HepG2 (cell line): ENCODE measurements around the gene GPX2. TPM values are rescaled to one million over a fixed set of nuclear protein-coding genes. Genes with fewer than 3 reads are reported as not detected.
A peak's percentile ranks its signal among the peaks of the same experiment; 100 is the strongest.

ENCODE experiments used
- BCL6 ChIP-seq: IDR thresholded peaks from 2 replicates; pipeline ENCODE4 v1.6.1; 2016; ENCODE audit warnings: missing genetic modification reagents, missing compliant biosample characterization
- DR1 ChIP-seq: sonication (generic); formaldehyde crosslinking; IDR thresholded peaks from 2 replicates; pipeline ENCODE4 v1.8.0; 2021; ENCODE audit warnings: mild to moderate bottlenecking, missing genetic modification reagents, inconsistent platforms
- GABPA ChIP-seq, 2 experiments: IDR thresholded peaks; 2 replicates each; pipeline ENCODE4 v1.6.1; 2011 to 2016; ENCODE audit warnings: low read depth in 2 of 2, low read length in 1 of 2, missing biosample characterization in 1 of 2, missing genetic modification characterization in 1 of 2
- HOXA7 ChIP-seq: sonication (generic); formaldehyde crosslinking; IDR thresholded peaks from 2 replicates; pipeline ENCODE4 v1.8.1; 2022; ENCODE audit warnings: mild to moderate bottlenecking, missing genetic modification reagents, moderate library complexity
- ISX ChIP-seq: sonication (generic); formaldehyde crosslinking; conservative IDR thresholded peaks from 2 replicates; pipeline ENCODE4 v1.5.0; 2020; ENCODE audit warnings: missing genetic modification reagents
- MAFF ChIP-seq: IDR thresholded peaks from 2 replicates; pipeline ENCODE4 v1.6.1; 2011; ENCODE audit warnings: low read depth, low read length, improper control_type of control experiment
- MTA3 ChIP-seq: sonication (generic); formaldehyde crosslinking; IDR thresholded peaks from 2 replicates; pipeline ENCODE4 v1.4.0; 2020; ENCODE audit warnings: missing genetic modification reagents
- MZF1 ChIP-seq: sonication (generic); formaldehyde crosslinking; IDR thresholded peaks from 2 replicates; pipeline ENCODE4 v1.8.1; 2023; ENCODE audit warnings: mild to moderate bottlenecking, missing genetic modification reagents, borderline replicate concordance
- NCOA1 ChIP-seq: sonication (generic); formaldehyde crosslinking; IDR thresholded peaks from 2 replicates; pipeline ENCODE4 v1.9.0; 2021; ENCODE audit warnings: missing genetic modification reagents
- NPAS2 ChIP-seq: sonication (generic); formaldehyde crosslinking; IDR thresholded peaks from 2 replicates; pipeline ENCODE4 v1.8.0; 2022; ENCODE audit warnings: mild to moderate bottlenecking, missing genetic modification reagents, borderline replicate concordance
- NR2C2 ChIP-seq: sonication (generic); formaldehyde crosslinking; IDR thresholded peaks from 2 replicates; pipeline ENCODE4 v1.4.0; 2020; ENCODE audit warnings: missing genetic modification reagents, mild to moderate bottlenecking, moderate library complexity, borderline replicate concordance
- NR3C1 ChIP-seq: sonication (generic); formaldehyde crosslinking; IDR thresholded peaks from 2 replicates; pipeline ENCODE4 v1.4.0; 2020; ENCODE audit warnings: missing genetic modification reagents
- PHB2 ChIP-seq: fragments of 450-650 bp; IDR thresholded peaks from 2 replicates; pipeline ENCODE4 v1.6.1; 2018; ENCODE audit not compliant: partially characterized antibody
- RFXANK ChIP-seq: IDR thresholded peaks from 2 replicates; pipeline ENCODE4 v1.6.1; 2016
- SNAPC5 ChIP-seq: sonication (generic); formaldehyde crosslinking; IDR thresholded peaks from 2 replicates; pipeline ENCODE4 v1.8.1; 2023; ENCODE audit warnings: mild to moderate bottlenecking, missing genetic modification reagents, borderline replicate concordance
- SP140L ChIP-seq: sonication (generic); formaldehyde crosslinking; IDR thresholded peaks from 2 replicates; pipeline ENCODE4 v1.4.0; 2020; ENCODE audit warnings: missing genetic modification reagents, borderline replicate concordance
- SRY ChIP-seq: sonication (generic); formaldehyde crosslinking; IDR thresholded peaks from 2 replicates; pipeline ENCODE4 v1.8.0; 2022; ENCODE audit warnings: mild to moderate bottlenecking, missing genetic modification reagents
- ZBTB8A ChIP-seq: sonication (generic); formaldehyde crosslinking; IDR thresholded peaks from 2 replicates; pipeline ENCODE4 v1.4.0; 2020; ENCODE audit warnings: mild to moderate bottlenecking, low read depth, missing genetic modification reagents, borderline replicate concordance
- ZFP36 ChIP-seq: fragments of 150-350 bp; IDR thresholded peaks from 2 replicates; pipeline ENCODE4 v1.6.1; 2018; ENCODE audit warnings: borderline replicate concordance, low read length, low read depth; ENCODE audit not compliant: partially characterized antibody
- ZNF30 ChIP-seq: sonication (generic); formaldehyde crosslinking; IDR thresholded peaks from 2 replicates; pipeline ENCODE4 v1.5.0; 2020; ENCODE audit warnings: mild to moderate bottlenecking, missing genetic modification reagents
- ZNF446 ChIP-seq: sonication (generic); formaldehyde crosslinking; IDR thresholded peaks from 2 replicates; pipeline ENCODE4 v1.5.0; 2020; ENCODE audit warnings: mild to moderate bottlenecking, missing genetic modification reagents
- ZNF678 ChIP-seq: sonication (generic); formaldehyde crosslinking; IDR thresholded peaks from 2 replicates; pipeline ENCODE4 v1.4.0; 2020; ENCODE audit warnings: mild to moderate bottlenecking, missing genetic modification reagents
- ZNF841 ChIP-seq: sonication (generic); formaldehyde crosslinking; IDR thresholded peaks from 2 replicates; pipeline ENCODE4 v1.8.1; 2023; ENCODE audit warnings: missing genetic modification reagents, borderline replicate concordance
- polyA plus RNA-seq, 8 experiments: library from polyadenylated mRNA; depleted of rRNA in 3 of 8; stranded (reverse) in 7 of 8; unstranded in 1 of 8; fragments of >200 nt; fragmentation: Illumina TruSeq in 4 of 8; extraction: Trizol in 4 of 8; gene quantifications; 2 replicates each; pipeline versions ENCODE4 v1.2.1 to v1.2.3, GENCODE V29; 2011 to 2016; ENCODE audit warnings: low read depth in 4 of 8, missing spikeins in 1 of 8, mixed read lengths in 1 of 8; ENCODE audit not compliant: insufficient read depth in 1 of 8
- total RNA-seq, 5 experiments: library from RNA; depleted of rRNA; stranded (reverse); fragments of >200 nt; fragmentation: Illumina TruSeq; extraction: Trizol; gene quantifications; 2 replicates each; pipeline ENCODE4 v1.2.3, GENCODE V29; 2016; ENCODE audit warnings: low read depth in 1 of 5
- TF ChIP-seq, protein P1 (sequence below): sonication (generic); formaldehyde crosslinking; IDR thresholded peaks from 2 replicates; pipeline ENCODE4 v1.4.0; 2020; ENCODE audit warnings: missing genetic modification reagents, borderline replicate concordance
- TF ChIP-seq, protein P2 (sequence below): sonication (generic); formaldehyde crosslinking; IDR thresholded peaks from 2 replicates; pipeline ENCODE4 v1.8.0; 2022; ENCODE audit warnings: low read depth, missing genetic modification reagents

Gene GPX2
- total and polyA plus RNA-seq, 2 of the 13 experiments (the other 11 are each of a cell fraction or from before 2014, with no cell fraction given) = 526 to 674 TPM

DNA sequence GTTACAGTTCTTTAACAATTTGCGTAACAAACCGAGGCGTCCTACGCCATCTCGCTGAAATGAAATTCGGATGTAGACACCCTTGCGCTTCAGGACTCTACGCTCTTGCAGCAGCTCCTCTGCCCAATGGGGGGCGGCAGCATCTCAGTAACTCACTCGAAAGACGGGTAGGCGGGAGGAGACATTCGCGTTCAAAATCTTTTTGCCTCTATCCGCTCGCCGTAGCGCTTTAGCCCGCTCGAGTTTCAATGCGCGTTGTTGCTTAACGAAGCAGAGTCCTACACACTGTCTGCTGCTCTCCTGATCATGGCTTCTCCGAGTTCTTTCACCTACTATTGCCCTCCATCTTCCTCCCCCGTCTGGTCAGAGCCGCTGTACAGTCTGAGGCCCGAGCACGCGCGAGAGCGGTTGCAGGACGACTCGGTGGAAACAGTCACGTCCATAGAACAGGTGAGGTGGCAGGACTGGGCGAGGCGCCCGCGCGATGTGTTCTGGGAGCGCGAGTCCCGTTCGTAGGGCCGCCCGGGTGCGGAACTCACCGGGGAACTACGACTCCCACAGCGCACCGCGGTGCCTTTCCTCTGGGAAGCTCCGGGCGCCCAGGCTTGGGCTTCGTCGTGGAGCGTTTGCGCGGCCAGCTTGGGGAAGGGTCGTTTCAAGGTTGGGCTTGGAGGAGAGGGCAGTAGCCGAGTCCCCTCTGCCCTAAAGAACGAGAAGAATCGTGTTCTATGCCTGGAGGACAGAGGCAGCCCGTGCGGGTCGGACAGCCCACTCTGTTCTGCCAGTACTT is 44.3 kb upstream of the GPX2 start, which contains the start of gene FNTB (continued):
- TF ChIP-seq, protein P1, sequence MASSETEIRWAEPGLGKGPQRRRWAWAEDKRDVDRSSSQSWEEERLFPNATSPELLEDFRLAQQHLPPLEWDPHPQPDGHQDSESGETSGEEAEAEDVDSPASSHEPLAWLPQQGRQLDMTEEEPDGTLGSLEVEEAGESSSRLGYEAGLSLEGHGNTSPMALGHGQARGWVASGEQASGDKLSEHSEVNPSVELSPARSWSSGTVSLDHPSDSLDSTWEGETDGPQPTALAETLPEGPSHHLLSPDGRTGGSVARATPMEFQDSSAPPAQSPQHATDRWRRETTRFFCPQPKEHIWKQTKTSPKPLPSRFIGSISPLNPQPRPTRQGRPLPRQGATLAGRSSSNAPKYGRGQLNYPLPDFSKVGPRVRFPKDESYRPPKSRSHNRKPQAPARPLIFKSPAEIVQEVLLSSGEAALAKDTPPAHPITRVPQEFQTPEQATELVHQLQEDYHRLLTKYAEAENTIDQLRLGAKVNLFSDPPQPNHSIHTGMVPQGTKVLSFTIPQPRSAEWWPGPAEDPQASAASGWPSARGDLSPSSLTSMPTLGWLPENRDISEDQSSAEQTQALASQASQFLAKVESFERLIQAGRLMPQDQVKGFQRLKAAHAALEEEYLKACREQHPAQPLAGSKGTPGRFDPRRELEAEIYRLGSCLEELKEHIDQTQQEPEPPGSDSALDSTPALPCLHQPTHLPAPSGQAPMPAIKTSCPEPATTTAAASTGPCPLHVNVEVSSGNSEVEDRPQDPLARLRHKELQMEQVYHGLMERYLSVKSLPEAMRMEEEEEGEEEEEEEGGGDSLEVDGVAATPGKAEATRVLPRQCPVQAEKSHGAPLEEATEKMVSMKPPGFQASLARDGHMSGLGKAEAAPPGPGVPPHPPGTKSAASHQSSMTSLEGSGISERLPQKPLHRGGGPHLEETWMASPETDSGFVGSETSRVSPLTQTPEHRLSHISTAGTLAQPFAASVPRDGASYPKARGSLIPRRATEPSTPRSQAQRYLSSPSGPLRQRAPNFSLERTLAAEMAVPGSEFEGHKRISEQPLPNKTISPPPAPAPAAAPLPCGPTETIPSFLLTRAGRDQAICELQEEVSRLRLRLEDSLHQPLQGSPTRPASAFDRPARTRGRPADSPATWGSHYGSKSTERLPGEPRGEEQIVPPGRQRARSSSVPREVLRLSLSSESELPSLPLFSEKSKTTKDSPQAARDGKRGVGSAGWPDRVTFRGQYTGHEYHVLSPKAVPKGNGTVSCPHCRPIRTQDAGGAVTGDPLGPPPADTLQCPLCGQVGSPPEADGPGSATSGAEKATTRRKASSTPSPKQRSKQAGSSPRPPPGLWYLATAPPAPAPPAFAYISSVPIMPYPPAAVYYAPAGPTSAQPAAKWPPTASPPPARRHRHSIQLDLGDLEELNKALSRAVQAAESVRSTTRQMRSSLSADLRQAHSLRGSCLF (CRISPR knock-in tag) = no peak
- TF ChIP-seq, protein P2, sequence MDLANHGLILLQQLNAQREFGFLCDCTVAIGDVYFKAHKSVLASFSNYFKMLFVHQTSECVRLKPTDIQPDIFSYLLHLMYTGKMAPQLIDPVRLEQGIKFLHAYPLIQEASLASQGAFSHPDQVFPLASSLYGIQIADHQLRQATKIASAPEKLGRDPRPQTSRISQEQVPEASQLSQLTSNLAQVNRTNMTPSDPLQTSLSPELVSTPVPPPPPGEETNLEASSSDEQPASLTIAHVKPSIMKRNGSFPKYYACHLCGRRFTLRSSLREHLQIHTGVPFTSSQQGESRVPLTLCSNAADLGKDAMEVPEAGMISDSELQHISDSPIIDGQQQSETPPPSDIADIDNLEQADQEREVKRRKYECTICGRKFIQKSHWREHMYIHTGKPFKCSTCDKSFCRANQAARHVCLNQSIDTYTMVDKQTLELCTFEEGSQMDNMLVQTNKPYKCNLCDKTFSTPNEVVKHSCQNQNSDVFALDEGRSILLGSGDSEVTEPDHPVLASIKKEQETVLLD = no peak; the same call in 1 of the 2 replicates
- no peak for TF ChIP-seq ZFP36
- no peak for TF ChIP-seq SP140L (CRISPR knock-in tag)
- peak; percentile 48; the same call in 1 of the 2 replicates for TF ChIP-seq BCL6 (CRISPR knock-in tag)
- peak; percentile 37; the same call in 1 of the 2 replicates for TF ChIP-seq MZF1 (CRISPR knock-in tag)
- no peak for TF ChIP-seq ZNF30 (CRISPR knock-in tag)
- peak; percentile 87; the same call in 1 of the 2 replicates for TF ChIP-seq ZNF678 (CRISPR knock-in tag)
- no peak for TF ChIP-seq RFXANK (CRISPR knock-in tag)
- TF ChIP-seq NR3C1 (CRISPR knock-in tag) = no peak
- peak; percentile 82 for TF ChIP-seq NR2C2 (CRISPR knock-in tag)
- no peak; the same call in 1 of the 2 replicates for TF ChIP-seq SNAPC5 (CRISPR knock-in tag)
- no peak for TF ChIP-seq ZBTB8A (CRISPR knock-in tag)
- peak; percentile 46; the same call in 1 of the 2 replicates for TF ChIP-seq DR1 (CRISPR knock-in tag)
- TF ChIP-seq SRY (CRISPR knock-in tag) = no peak
- no peak for TF ChIP-seq ZNF446 (CRISPR knock-in tag)
- TF ChIP-seq MAFF = no peak
- no peak; the same call in 1 of the 2 replicates for TF ChIP-seq ZNF841 (CRISPR knock-in tag)
- peak; percentile 72; the same call in 1 of the 2 replicates for TF ChIP-seq NCOA1 (CRISPR knock-in tag)
- TF ChIP-seq GABPA (IDR thresholded peaks at IDR 0.05; ENCODE audit: low read depth, low read length) = no peak
- peak; percentile 72; the same call in 1 of the 2 replicates for TF ChIP-seq GABPA (CRISPR knock-in tag; IDR thresholded peaks at IDR 0.05; ENCODE audit: low read depth)
- no peak for TF ChIP-seq HOXA7 (CRISPR knock-in tag)
- TF ChIP-seq PHB2 = no peak
- peak; percentile 80 for TF ChIP-seq ISX (CRISPR knock-in tag)
- TF ChIP-seq NPAS2 (CRISPR knock-in tag) = no peak; the same call in 1 of the 2 replicates
- TF ChIP-seq MTA3 = no peak
